H1 (cell line): Measurements from ENCODE around the gene SH3BGRL3. TPM values are rescaled to one million over a fixed set of nuclear protein-coding genes. Genes with fewer than 3 reads are reported as not detected.

Experiments
- CTCF ChIA-PET: fragments of 300-600 bp; sonication (Branson Sonifier 250); formaldehyde crosslinking; loops from one replicate; lab custom pipeline; 2021; ENCODE audit not compliant: partially characterized antibody; lab: Charles Lee
- POLR2A ChIA-PET: fragments of 300-600 bp; sonication (Branson Sonifier 250); formaldehyde crosslinking; loops from one replicate; lab custom pipeline; 2021; ENCODE audit warnings: inconsistent platforms; ENCODE audit not compliant: partially characterized antibody; lab: Charles Lee
- DNase-seq, 2 experiments: peaks; one replicate each; pipeline versions ENCODE4 v3.0.0 to v3.0.0-alpha.2; 2010 to 2022; ENCODE audit warnings: low spot score in 2 of 2, low read depth in 1 of 2, mixed read lengths in 1 of 2
- FAIRE-seq: peaks from 2 replicates; lab custom pipeline; 2011; peaks lifted over from hg19 to GRCh38; lab: Jason Lieb, UNC
- H2AFZ ChIP-seq: 2 replicates; pipeline ENCODE4 v1.8.1; 2012; ENCODE audit warnings: low read length, inconsistent platforms
- H2AK5ac ChIP-seq: 2 replicates; pipeline ENCODE4 v1.6.1; 2013; ENCODE audit warnings: low read depth, low read length
- H2BK120ac ChIP-seq: replicated peaks from 2 replicates; pipeline ENCODE3; 2013; ENCODE audit warnings: low read depth, low read length, inconsistent platforms
- H2BK12ac ChIP-seq: 2 replicates; pipeline ENCODE4 v1.6.1; 2013; ENCODE audit warnings: low read depth, low read length
- H2BK15ac ChIP-seq: 2 replicates; pipeline ENCODE4 v1.6.1; 2013; ENCODE audit warnings: low read length
- H2BK20ac ChIP-seq: 2 replicates; pipeline ENCODE4 v1.6.1; 2013; ENCODE audit warnings: low read length
- H2BK5ac ChIP-seq: 2 replicates; pipeline ENCODE4 v1.6.1; 2013; ENCODE audit warnings: low read depth, low read length
- H3K14ac ChIP-seq: 2 replicates; pipeline ENCODE4 v1.6.1; 2013; ENCODE audit warnings: inconsistent platforms; ENCODE audit not compliant: insufficient read length
- H3K18ac ChIP-seq: 2 replicates; pipeline ENCODE4 v1.6.1; 2013; ENCODE audit warnings: low read length; ENCODE audit errors: extremely low read depth
- H3K23ac ChIP-seq: 2 replicates; pipeline ENCODE4 v1.6.1; 2013; ENCODE audit warnings: inconsistent platforms; ENCODE audit not compliant: insufficient read length
- H3K23me2 ChIP-seq: 2 replicates; pipeline ENCODE4 v1.6.1; 2013; ENCODE audit warnings: low read depth, low read length
- H3K27ac ChIP-seq: 2 replicates; pipeline ENCODE4 v1.6.1; 2011; ENCODE audit warnings: low read depth, low read length, inconsistent platforms
- H3K27me3 ChIP-seq, 4 experiments: replicated peaks in 1 of 4; 1 replicate in 1 of 4; 2 replicates in 3 of 4; pipeline versions ENCODE4 v1.6.1 to v1.8.1; 2011 to 2013; ENCODE audit warnings: low read length in 3 of 4, mild to moderate bottlenecking in 3 of 4, inconsistent platforms in 2 of 4, mixed read lengths in 2 of 4, moderate library complexity in 1 of 4; ENCODE audit not compliant: control insufficient read depth in 3 of 4, insufficient read depth in 3 of 4; ENCODE audit errors: extremely low read depth in 1 of 4
- H3K36me3 ChIP-seq, 4 experiments: 2 replicates each; pipeline versions ENCODE4 v1.6.1 to v1.8.1; 2011 to 2013; ENCODE audit warnings: mild to moderate bottlenecking in 4 of 4, low read length in 3 of 4, moderate library complexity in 2 of 4, control low read depth in 1 of 4, inconsistent platforms in 1 of 4; ENCODE audit not compliant: insufficient read depth in 4 of 4, control insufficient read depth in 2 of 4
- H3K4ac ChIP-seq: replicated peaks from 2 replicates; pipeline ENCODE3; 2013; ENCODE audit warnings: low read length, low read depth, mixed read lengths, inconsistent platforms; ENCODE audit not compliant: insufficient read length
- H3K4me1 ChIP-seq, 4 experiments: replicated peaks in 1 of 4; 1 replicate in 1 of 4; 2 replicates in 3 of 4; pipeline versions ENCODE4 v1.6.1 to v1.8.1; 2011 to 2013; ENCODE audit warnings: low read length in 3 of 4, inconsistent platforms in 2 of 4, mixed read lengths in 1 of 4; ENCODE audit not compliant: insufficient read depth in 4 of 4, control insufficient read depth in 3 of 4
- H3K4me2 ChIP-seq, 2 experiments: 2 replicates each; pipeline versions ENCODE4 v1.6.1 to v1.8.1; 2011 to 2013; ENCODE audit warnings: low read depth in 2 of 2, low read length in 2 of 2, control low read depth in 1 of 2, inconsistent platforms in 1 of 2, mild to moderate bottlenecking in 1 of 2; ENCODE audit not compliant: insufficient read depth in 1 of 2
- H3K4me3 ChIP-seq, 4 experiments: fragments of 200-600, 300-600 bp in 1 of 4; sonication (generic), shearing (Covaris generic), sonication (Bioruptor Twin) in 1 of 4; 2 replicates each; pipeline versions ENCODE4 v1.5.1 to v1.8.1; 2011 to 2016; ENCODE audit warnings: low read length in 4 of 4, low read depth in 3 of 4, control low read depth in 2 of 4, inconsistent platforms in 2 of 4, mild to moderate bottlenecking in 2 of 4, mixed read lengths in 1 of 4, moderate library complexity in 1 of 4; ENCODE audit not compliant: insufficient read depth in 2 of 4; ENCODE audit errors: extremely low read depth in 1 of 4
- H3K56ac ChIP-seq: replicated peaks from 2 replicates; pipeline ENCODE3; 2013; ENCODE audit warnings: low read depth, mild to moderate bottlenecking, mixed read lengths, low read length, inconsistent platforms; ENCODE audit not compliant: insufficient read length
- H3K79me1 ChIP-seq: 2 replicates; pipeline ENCODE4 v1.6.1; 2013; ENCODE audit warnings: low read depth, low read length, control low read depth
- H3K79me2 ChIP-seq, 2 experiments: 2 replicates each; pipeline versions ENCODE4 v1.6.1 to v1.8.1; 2012 to 2013; ENCODE audit warnings: low read length in 2 of 2, mild to moderate bottlenecking in 2 of 2, inconsistent platforms in 1 of 2; ENCODE audit not compliant: insufficient read depth in 2 of 2, control insufficient read depth in 1 of 2
- H3K9ac ChIP-seq, 4 experiments: replicated peaks in 1 of 4; 1 replicate in 1 of 4; 2 replicates in 3 of 4; pipeline versions ENCODE4 v1.6.1 to v1.8.1; 2011 to 2013; ENCODE audit warnings: low read depth in 3 of 4, low read length in 3 of 4, control low read depth in 2 of 4, mild to moderate bottlenecking in 2 of 4, moderate library complexity in 2 of 4, inconsistent platforms in 1 of 4; ENCODE audit errors: extremely low read depth in 1 of 4
- H3K9me3 ChIP-seq, 2 experiments: 2 replicates each; pipeline versions ENCODE4 v1.6.1 to v1.8.1; 2012 to 2013; ENCODE audit warnings: mild to moderate bottlenecking in 2 of 2, moderate library complexity in 2 of 2, control low read depth in 1 of 2, inconsistent platforms in 1 of 2, low read depth in 1 of 2, low read length in 1 of 2, mixed read lengths in 1 of 2; ENCODE audit not compliant: insufficient read depth in 2 of 2
- H4K20me1 ChIP-seq, 2 experiments: replicated peaks in 1 of 2; 2 replicates each; pipeline versions ENCODE3 to v1.8.1; 2011 to 2013; ENCODE audit warnings: inconsistent platforms in 2 of 2, low read length in 2 of 2, mild to moderate bottlenecking in 1 of 2; ENCODE audit not compliant: insufficient read depth in 2 of 2, control insufficient read depth in 1 of 2
- H4K5ac ChIP-seq: 2 replicates; pipeline ENCODE4 v1.6.1; 2013; ENCODE audit warnings: low read length, low read depth, mixed read lengths, inconsistent platforms; ENCODE audit not compliant: insufficient read length
- H4K8ac ChIP-seq: 2 replicates; pipeline ENCODE4 v1.8.0; 2013; ENCODE audit warnings: mild to moderate bottlenecking, moderate library complexity, low read length, inconsistent platforms; ENCODE audit not compliant: insufficient read depth; ENCODE audit errors: extremely low read depth
- H4K91ac ChIP-seq: replicated peaks from 2 replicates; pipeline ENCODE3; 2013; ENCODE audit warnings: low read length, mixed read lengths, inconsistent platforms; ENCODE audit not compliant: insufficient read length
- CHD1 ChIP-seq: IDR thresholded peaks from 2 replicates; pipeline ENCODE4 v1.6.1; 2012; ENCODE audit warnings: low read depth, low read length, improper control_type of control experiment
- EGR1 ChIP-seq: IDR thresholded peaks from 2 replicates; pipeline ENCODE4 v1.6.1; 2011; ENCODE audit warnings: low read depth, low read length, borderline replicate concordance
- POU5F1 ChIP-seq: IDR thresholded peaks from 2 replicates; pipeline ENCODE4 v1.6.1; 2011; ENCODE audit warnings: low read depth, mild to moderate bottlenecking, low read length, moderate library complexity
- TAF1 ChIP-seq: IDR thresholded peaks from 2 replicates; pipeline ENCODE4 v1.6.1; 2011; ENCODE audit warnings: mild to moderate bottlenecking, low read depth, low read length
- TBP ChIP-seq: IDR thresholded peaks from 2 replicates; pipeline ENCODE4 v1.6.1; 2011; ENCODE audit warnings: low read depth, low read length, improper control_type of control experiment
- WGBS, 2 experiments: shearing (Covaris generic) in 1 of 2; methylation state at CpG; one replicate each; pipeline versions ENCODE4 v1.1.6 to v1.1.7; 2013 to 2015; ENCODE audit warnings: low lambda C conversion rate in 2 of 2, mixed read lengths in 2 of 2, inconsistent platforms in 1 of 2, low coverage in 1 of 2, missing lambda C conversion rate in 1 of 2; ENCODE audit not compliant: insufficient replicate concordance in 2 of 2, insufficient coverage in 1 of 2, insufficient read length in 1 of 2; ENCODE audit errors: extremely low coverage in 1 of 2, missing lambda C conversion rate in 1 of 2; 5-methylcytosine and 5-hydroxymethylcytosine counted together
- polyA plus RNA-seq, 7 experiments: library from polyadenylated mRNA; depleted of rRNA in 3 of 7; stranded (reverse) in 5 of 7; unstranded in 2 of 7; fragments of >200 nt in 5 of 7; fragments of 200-250 nt in 2 of 7; gene quantifications; 1 replicate in 5 of 7; 2 replicates in 1 of 7; 4 replicates in 1 of 7; pipeline versions ENCODE4 v1.2.1 to v1.2.3, GENCODE V29; 2011 to 2013; ENCODE audit warnings: missing spikeins in 2 of 7, mixed read lengths in 2 of 7
- total RNA-seq: library from RNA; stranded (reverse); fragmentation: NEBNext Ultra II Directional; extraction: Animal tissue kit (Norgen Biotek cat#: 25700); gene quantifications from 2 replicates; pipeline ENCODE4 v1.2.1, GENCODE V29; 2021
- TF ChIP-seq, protein P1 (sequence below): IDR thresholded peaks from 2 replicates; pipeline ENCODE4 v1.6.1; 2011; ENCODE audit warnings: low read length, improper control_type of control experiment
- TF ChIP-seq, protein P2 (sequence below), 3 experiments: IDR thresholded peaks; 1 replicate in 2 of 3; 2 replicates in 1 of 3; pipeline versions ENCODE4 v1.5.1 to v1.6.1; 2011; ENCODE audit warnings: low read length in 3 of 3, mild to moderate bottlenecking in 3 of 3, inconsistent platforms in 2 of 3, low read depth in 1 of 3, moderate library complexity in 1 of 3; ENCODE audit not compliant: insufficient read depth in 1 of 3; ENCODE audit errors: control extremely low read depth in 1 of 3

SH3BGRL3 gene
- total and polyA plus RNA-seq, 2 of the 8 experiments (the other 6 are each of a cell fraction or from before 2014, with no cell fraction given), result 77.8 to 107 TPM

DNA sequence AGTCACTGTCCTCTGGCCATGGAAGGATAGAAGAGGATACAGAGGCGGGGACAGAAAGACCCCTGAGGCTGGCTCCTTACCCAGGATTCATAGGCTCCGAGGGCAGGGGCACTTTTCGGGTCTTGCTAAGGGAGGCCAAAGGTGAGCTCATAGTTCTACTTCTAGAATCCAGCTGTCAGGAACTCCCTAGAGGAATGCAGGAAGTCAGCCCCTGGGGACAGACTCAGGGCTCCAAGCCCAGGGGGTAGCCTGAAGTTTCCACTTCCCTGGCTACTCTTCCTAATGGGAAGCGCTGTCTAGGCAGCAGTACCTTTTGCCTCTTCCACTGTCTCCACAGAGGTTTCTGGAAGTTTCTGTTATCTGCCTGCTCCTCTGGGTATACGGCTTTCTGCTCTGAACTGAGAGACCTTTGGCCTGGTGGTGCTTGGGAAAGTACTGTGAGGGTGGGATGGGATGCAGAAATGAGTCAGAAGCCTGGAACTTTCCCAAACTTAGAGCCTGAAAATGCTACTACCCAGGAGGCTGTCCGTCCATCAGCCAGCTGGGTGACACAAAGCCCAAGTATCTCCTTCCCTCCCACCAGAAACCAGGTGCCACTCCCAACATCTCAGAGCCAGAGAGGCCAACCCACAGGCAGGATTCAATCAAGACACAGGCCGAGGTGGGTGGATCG is 23.0 kb downstream of the SH3BGRL3 start:
- no peaks in the 10 kb centered on the region for H3K36me3 ChIP-seq

More for the DNA sequence above, 23.0 kb downstream of the SH3BGRL3 start:
- Histone ChIP-seq H3K9ac (no peak overlapping the region), H4K5ac (no peak overlapping the region), H3K27me3 (no peaks in the 10 kb centered on the region), H3K4me3 (no peak overlapping the region), H2BK5ac (no peak overlapping the region), H3K4me1 (peaks cover 0 to 5% (median 2%) of the 10 kb centered on the region in 4 experiments; a peak in 3 of 7 replicates), H3K23ac (no peak overlapping the region), H2BK20ac (no peak overlapping the region), H3K79me1 (no peaks in the 10 kb centered on the region), H2BK12ac (no peak overlapping the region), H2AFZ (no peak overlapping the region), H3K23me2 (peaks cover 9% of the 10 kb centered on the region), H3K4ac (no peak overlapping the region), H4K20me1 (peaks cover 0 to 3% of the 10 kb centered on the region in 2 experiments), H2BK120ac (no peak overlapping the region), H3K56ac (no peak overlapping the region), H3K27ac (no peak overlapping the region), H4K91ac (no peak overlapping the region), H3K9me3 (no peaks in the 10 kb centered on the region), H3K79me2 (no peaks in the 10 kb centered on the region), H2AK5ac (no peak overlapping the region), H3K14ac (no peak overlapping the region), H3K18ac (no peak overlapping the region), H2BK15ac (no peak overlapping the region), H4K8ac (peak overlapping the region; percentile 41; the same call in 1 of the 2 replicates), H3K4me2 (no peak overlapping the region)
- WGBS, 2 experiments, result 74% methylated on average over 8 of the region's 8 CpGs; no CpG with 5 or more reads in 1 of the 2 experiments
- ChIA-PET CTCF (interaction anchor here (0.7 to 57.0 kb wide), 3 partner anchors 10 to 88 kb away, joined by 3 to 1530 read pairs (median 1530); partner anchors contain the start of genes CD52, SH3BGRL3 and UBXN11), POLR2A (interaction anchor here (1.1 to 1.6 kb wide), 3 partner anchors 9 to 114 kb away, joined by 3 read pairs; no protein-coding TSS in a partner anchor)
- DNase-seq (no peak), FAIRE-seq (no peak)
- TF ChIP-seq, protein P1, sequence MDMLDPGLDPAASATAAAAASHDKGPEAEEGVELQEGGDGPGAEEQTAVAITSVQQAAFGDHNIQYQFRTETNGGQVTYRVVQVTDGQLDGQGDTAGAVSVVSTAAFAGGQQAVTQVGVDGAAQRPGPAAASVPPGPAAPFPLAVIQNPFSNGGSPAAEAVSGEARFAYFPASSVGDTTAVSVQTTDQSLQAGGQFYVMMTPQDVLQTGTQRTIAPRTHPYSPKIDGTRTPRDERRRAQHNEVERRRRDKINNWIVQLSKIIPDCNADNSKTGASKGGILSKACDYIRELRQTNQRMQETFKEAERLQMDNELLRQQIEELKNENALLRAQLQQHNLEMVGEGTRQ, result no peak
- TF ChIP-seq TBP (no peak), CHD1 (no peak), TAF1 (no peak), EGR1 (no peak), POU5F1 (no peak)
- TF ChIP-seq, protein P2, sequence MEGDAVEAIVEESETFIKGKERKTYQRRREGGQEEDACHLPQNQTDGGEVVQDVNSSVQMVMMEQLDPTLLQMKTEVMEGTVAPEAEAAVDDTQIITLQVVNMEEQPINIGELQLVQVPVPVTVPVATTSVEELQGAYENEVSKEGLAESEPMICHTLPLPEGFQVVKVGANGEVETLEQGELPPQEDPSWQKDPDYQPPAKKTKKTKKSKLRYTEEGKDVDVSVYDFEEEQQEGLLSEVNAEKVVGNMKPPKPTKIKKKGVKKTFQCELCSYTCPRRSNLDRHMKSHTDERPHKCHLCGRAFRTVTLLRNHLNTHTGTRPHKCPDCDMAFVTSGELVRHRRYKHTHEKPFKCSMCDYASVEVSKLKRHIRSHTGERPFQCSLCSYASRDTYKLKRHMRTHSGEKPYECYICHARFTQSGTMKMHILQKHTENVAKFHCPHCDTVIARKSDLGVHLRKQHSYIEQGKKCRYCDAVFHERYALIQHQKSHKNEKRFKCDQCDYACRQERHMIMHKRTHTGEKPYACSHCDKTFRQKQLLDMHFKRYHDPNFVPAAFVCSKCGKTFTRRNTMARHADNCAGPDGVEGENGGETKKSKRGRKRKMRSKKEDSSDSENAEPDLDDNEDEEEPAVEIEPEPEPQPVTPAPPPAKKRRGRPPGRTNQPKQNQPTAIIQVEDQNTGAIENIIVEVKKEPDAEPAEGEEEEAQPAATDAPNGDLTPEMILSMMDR (IDR thresholded peaks at IDR 0.05; ENCODE audit: control extremely low read depth in 1 of 3, insufficient read depth in 1 of 3, low read depth in 1 of 3, low read length in 3 of 3), result no peak
